ENCODE measurements around the gene CDH22.

Gene CDH22, protein sequence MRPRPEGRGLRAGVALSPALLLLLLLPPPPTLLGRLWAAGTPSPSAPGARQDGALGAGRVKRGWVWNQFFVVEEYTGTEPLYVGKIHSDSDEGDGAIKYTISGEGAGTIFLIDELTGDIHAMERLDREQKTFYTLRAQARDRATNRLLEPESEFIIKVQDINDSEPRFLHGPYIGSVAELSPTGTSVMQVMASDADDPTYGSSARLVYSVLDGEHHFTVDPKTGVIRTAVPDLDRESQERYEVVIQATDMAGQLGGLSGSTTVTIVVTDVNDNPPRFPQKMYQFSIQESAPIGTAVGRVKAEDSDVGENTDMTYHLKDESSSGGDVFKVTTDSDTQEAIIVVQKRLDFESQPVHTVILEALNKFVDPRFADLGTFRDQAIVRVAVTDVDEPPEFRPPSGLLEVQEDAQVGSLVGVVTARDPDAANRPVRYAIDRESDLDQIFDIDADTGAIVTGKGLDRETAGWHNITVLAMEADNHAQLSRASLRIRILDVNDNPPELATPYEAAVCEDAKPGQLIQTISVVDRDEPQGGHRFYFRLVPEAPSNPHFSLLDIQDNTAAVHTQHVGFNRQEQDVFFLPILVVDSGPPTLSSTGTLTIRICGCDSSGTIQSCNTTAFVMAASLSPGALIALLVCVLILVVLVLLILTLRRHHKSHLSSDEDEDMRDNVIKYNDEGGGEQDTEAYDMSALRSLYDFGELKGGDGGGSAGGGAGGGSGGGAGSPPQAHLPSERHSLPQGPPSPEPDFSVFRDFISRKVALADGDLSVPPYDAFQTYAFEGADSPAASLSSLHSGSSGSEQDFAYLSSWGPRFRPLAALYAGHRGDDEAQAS

GRCh38 chr20:46308258-46309157 lies at the start of gene CDH22:
TSS of gene CDH22 (minus strand) at chr20:46308498. CDS start at chr20:46251294, 57,204 bp downstream.
- peak; percentile 78 for DNase-seq (ENCODE audit: low spot score)

DNA sequence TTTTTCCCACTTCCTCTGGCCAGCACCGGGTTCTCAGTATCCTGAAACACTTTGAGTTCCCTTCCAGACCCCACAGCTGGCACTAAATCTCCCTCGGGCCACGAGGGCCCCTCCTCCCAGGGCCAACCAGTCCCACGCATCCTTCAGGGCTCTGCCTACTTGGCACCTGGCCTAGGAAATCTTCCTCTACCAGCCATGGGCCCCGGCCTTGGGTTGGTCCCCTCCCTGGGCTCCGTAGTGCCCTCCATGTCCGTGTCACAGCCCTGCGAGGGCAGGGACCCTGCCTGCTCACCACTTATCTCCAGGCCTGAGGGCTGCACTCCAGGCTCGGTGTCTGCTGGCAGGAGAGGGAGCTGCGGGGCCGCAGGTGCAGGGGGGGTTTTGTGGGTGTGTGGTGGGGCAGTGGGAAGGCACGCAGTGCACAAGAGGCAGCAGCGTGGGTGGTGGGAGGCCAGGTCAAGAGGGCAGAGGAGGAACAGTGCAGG lies 48.8 kb upstream of the CDH22 start:
- peak; percentile 24 for DNase-seq (ENCODE audit: low spot score)

DNA sequence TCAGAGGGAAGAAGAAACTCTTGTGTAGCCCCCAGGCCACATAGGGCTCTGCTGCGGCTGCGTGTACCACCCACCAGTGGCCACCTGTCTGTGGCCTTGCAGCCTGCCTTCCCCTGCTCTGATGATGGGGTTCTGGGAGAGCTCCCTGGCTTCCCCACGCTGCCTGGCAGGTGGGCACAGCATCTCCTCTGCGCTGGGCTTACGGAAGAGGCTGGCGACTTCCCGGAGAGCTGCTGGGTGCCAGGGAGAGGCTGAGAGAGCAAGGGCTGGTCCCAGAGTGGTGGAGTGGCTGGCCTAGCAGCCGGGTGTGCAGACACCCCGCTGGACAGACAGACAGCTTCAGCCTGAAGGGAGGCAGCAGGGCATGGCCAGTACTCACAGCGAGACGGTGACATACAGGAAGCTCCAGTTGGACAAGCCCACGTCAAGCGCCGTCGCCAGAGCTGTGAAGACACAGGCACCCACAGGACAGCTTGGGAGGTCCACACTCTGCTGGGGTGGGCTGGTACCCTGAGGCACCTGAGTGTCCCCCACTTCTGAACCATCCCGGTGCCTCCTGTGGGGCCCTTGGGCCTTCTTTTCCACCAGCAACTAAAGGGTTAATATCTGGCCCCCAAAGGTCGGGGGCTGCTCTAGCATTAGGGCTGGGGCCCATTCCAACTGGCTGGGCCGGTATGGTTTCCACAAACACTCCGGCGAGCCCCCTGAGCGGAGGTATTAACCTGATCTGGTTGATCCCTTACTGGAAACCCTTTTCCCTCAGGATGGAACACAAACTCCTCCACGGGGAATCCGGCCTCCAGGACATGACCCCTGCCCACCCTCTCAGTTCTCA lies 48.1 kb upstream of the CDH22 start:
- DNase-seq (ENCODE audit: low spot score), result no peak

DNA sequence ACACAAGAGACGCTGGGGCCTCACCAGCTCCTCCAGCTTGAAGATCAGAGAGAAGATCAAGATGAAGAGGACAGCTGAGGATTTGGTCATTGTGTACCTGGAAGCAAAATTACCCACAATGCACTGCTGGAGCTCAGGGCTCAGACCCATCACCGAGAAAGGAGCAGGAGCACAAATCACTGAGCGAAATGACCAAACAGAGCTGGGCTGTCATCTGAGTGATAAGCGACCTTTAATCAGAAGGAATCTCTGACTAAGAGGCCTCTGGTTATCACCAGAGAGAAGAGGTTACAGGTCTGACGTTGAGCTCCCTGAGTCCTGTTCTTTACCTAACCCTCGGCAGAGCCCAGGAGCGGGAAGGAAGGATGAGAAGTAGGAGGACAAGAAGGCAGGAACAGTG lies 47.5 kb upstream of the CDH22 start:
- DNase-seq (ENCODE audit: low spot score), result no peak

DNA sequence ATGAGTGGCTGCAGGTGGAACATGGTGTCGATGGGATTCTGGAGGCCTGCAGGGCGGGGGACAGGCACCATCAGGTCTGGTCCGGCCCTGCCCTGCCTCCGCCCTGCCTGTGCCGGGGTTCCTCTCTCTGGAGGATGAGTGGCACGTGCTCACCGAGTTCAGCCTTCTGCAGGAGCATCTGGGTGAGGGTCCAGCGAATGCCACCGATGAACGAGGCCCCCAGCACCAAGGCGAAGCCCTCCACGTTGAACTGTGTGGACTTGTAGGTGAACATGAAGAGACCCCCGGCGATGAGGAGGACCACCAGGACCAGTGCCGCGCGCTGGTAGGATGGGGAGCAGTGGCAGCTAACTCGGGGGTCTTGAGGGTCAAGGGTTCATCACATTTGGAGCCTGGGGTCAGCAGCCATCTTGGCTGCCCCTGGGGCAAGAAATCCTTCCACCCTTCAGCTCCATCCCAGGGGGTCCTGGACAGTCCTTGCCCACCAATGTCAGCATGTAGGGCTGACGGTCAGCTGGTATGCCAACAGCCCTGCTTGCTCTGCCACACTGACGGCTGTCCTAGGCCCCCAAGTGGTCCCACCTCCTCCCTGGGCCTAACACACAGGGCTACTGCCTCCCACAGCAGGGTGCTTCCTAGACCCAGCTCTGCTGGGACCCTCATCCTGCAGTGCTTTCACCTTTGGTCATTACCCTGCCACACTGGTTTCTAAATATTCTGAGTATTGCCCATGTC lies 46.8 kb upstream of the CDH22 start:
- no peak for DNase-seq (ENCODE audit: low spot score)

- no peak for DNase-seq (ENCODE audit: low spot score)
Observed at GRCh38 chr20:46354207-46354555, 45.9 kb upstream of the CDH22 start.

GRCh38 chr20:46353500-46354206 lies 45.4 kb upstream of the CDH22 start:
- DNase-seq (ENCODE audit: low spot score), result no peak

- DNase-seq (ENCODE audit: low spot score), result no peak
Observed at GRCh38 chr20:46352370-46352938, 44.2 kb upstream of the CDH22 start.

DNA sequence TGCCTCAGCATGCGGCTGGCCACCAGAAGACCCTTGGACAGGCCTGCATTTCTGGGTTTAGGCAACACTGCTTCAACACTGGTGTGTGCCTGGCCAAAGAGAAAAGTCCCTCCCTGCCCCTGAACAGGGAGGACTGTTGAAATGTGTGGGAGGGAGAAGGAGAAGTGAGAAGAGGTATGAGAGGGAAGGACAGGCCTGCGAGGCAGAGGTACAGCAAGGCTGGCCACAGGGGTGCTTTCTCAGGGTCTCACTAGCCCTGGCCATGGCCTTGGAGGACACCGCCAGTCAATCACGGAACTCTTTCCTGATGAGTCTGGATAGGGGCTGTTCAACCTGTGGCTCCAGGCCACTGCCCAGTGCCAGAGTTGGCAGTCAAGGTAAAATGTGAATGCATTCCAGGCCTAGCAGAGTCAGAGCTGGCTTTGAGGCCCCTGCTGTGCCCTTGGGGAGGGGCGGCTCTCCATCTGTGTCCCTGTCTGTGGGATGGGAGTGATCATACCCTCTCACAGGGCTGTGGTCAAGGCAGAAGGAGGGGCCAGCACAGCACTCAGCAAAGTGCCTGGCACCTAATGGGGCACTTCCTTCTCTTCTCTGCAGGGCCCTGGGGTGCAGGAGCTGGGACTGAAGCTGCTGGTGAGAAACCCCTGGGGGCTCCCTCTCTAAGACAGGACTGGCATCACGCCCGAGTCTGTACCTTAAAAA lies 43.2 kb upstream of the CDH22 start:
- DNase-seq (ENCODE audit: low spot score), result no peak

DNA sequence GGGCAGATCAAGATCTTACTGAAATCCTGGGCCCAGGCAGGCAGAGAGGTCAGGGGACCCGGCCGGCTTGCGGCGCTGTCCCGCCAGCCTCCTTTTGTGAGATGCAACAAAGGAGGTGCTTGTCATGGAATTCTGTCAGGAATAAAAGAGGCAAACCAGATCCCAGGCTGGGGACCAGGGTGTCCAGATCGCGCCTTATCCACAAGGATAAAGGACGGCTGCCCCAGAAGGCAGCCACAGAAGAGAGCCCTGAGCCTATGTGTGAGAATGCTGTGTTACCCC lies 42.6 kb upstream of the CDH22 start:
- no peak for DNase-seq (ENCODE audit: low spot score)

- peak; percentile 87 for DNase-seq (ENCODE audit: low spot score)
Observed at GRCh38 chr20:46350201-46350985, 42.1 kb upstream of the CDH22 start.

- no peak for DNase-seq (ENCODE audit: low spot score)
Observed at GRCh38 chr20:46349742-46350056, 41.4 kb upstream of the CDH22 start.

GRCh38 chr20:46349035-46349741 lies 40.9 kb upstream of the CDH22 start:
- DNase-seq (ENCODE audit: low spot score), result peak; percentile 83

- peak; percentile 52 for DNase-seq (ENCODE audit: low spot score)
Observed at GRCh38 chr20:46347841-46348803, 39.8 kb upstream of the CDH22 start.

GRCh38 chr20:46346770-46347169 lies 38.5 kb upstream of the CDH22 start:
- no peak for DNase-seq (ENCODE audit: low spot score)

GRCh38 chr20:46344488-46345162 lies 36.3 kb upstream of the CDH22 start:
- no peak for DNase-seq (ENCODE audit: low spot score)

Measured in AG20443 (cell line).